HG03457 (cell line): ENCODE data around the gene MTPN.

ENCODE experiments used
- ATAC-seq: cut with Tn5 transposase; IDR thresholded peaks from one replicate; pipeline ENCODE4 v1.9.1; 2021; ENCODE audit warnings: moderate number of reproducible peaks; ENCODE audit not compliant: unreplicated experiment

The MTPN gene

GRCh38 chr7:135930565-135931461, 46.3 kb downstream of the MTPN start:
- no peak for ATAC-seq

GRCh38 chr7:135929722-135930141, 47.4 kb downstream of the MTPN start:
- ATAC-seq: no peak

- no peak for ATAC-seq
Observed at GRCh38 chr7:135929249-135929648, 47.9 kb downstream of the MTPN start.

DNA sequence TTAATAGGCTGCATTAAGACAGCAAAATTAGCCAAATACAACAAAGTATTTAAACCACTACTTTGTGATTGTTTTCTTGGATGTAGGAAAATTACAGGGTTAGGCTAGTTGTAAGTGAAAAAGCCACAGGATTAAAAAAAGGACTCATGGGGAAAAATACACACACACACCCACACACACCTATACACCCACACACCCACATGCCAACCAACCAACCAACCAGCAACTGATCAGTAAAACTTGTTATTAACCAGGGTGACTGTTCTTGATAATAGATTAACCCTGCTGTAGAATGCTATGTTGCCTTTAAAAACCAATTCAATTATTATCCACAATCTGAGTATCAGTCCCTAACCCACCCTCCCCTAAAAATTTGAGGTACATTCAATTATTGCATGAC, 49.0 kb downstream of the MTPN start:
- ATAC-seq: no peak

GRCh38 chr7:135925210-135925609, 51.9 kb downstream of the MTPN start:
- ATAC-seq: no peak

- no peak for ATAC-seq
Observed at GRCh38 chr7:135924302-135924701, 52.9 kb downstream of the MTPN start.

DNA sequence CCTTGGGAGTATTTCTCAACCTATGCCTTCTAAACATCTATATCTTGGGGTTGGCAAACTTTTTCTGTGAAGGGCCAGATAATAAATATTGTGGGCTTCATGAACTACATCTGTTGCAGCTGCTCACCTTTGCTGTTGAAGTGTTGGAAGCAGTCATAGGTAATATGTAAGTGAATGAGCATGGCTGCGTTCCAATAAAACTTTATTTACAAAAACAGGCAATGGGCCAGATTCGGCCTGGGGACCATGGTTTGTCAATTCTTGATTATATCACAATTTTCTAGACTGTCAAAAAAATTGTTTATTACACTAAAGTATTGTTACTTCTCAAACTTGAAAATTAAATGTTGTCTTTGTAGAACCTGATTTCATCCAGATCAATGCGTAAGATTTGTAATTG, 54.9 kb downstream of the MTPN start:
- ATAC-seq: no peak

DNA sequence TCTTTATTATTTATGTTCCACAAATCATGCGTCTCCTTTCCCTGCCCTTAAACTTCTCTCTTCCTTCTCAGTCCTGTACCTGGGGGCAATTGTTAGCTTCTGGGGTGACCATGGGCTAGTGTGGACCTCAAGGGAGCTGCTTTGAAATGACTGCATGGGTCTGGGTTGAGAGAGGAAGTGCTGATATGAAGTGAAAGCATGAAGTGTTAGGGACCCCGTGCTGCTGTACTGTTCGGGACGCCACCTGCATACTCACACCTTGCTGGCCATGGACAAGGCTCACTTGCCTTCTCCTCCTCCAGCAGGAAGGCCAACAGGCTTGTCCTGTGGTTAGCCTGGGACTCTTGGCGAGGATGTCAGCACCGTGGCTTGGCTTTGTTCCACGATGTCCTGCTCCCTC, 56.7 kb downstream of the MTPN start:
- no peak for ATAC-seq

- no peak for ATAC-seq
Observed at GRCh38 chr7:135919071-135919841, 57.9 kb downstream of the MTPN start.

DNA sequence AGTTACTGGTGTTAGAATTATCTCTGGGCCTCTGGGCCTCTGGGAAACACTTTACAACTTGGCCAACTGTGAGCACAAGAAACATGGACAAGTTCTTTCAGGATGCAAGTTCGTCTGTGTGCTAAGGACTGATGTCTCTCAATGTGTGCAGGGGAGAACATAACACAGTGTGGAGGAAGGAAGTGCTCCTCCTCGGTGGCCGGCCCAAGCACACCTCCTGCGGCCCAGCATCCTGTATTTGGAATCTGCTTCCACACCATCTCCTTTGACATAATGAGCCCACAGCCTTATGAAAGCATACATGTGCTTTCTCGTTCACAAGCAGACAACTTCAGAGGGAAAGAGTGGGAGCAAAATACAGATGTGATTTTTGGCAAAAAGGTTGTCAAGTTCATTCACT, 59.0 kb downstream of the MTPN start:
- no peak for ATAC-seq

DNA sequence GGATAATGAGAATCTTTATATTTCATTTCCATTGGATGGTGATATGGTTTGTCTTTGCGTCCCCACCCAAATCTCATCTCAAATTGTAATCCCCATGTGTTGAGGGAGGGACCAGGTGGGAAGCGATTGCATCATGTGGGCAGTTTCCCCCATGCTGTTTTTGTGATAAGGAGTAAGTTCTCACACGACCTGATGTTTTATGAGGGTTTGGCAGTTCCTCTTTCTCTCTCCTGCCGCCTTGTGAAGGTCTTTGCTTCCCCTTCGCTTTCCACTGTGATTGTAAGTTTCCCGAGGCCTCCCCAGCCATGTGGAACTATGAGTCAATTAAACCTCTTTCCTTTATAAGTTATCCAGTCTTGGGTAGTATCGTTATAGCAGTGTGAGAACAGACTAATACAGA, 59.4 kb downstream of the MTPN start:
- ATAC-seq: no peak

DNA sequence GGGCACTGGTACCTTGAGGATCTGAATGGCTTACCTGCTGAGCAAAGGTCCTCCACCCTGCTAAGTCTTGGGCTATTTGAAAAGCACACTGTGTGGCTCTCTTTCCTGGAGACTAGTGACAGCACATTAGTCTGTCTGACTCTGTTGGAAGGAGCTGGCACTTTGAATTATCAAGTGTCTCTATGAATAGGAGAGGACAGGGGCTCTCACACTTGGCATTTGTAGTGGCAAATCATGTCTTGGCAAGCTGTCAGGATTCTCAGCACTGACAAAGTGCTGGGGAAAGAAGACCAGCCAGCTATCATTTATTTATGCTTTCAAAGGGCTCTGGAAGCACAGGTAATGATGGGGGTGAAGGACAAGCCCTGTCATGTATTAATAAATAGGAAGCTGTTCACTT, 62.8 kb downstream of the MTPN start:
- no peak for ATAC-seq

DNA sequence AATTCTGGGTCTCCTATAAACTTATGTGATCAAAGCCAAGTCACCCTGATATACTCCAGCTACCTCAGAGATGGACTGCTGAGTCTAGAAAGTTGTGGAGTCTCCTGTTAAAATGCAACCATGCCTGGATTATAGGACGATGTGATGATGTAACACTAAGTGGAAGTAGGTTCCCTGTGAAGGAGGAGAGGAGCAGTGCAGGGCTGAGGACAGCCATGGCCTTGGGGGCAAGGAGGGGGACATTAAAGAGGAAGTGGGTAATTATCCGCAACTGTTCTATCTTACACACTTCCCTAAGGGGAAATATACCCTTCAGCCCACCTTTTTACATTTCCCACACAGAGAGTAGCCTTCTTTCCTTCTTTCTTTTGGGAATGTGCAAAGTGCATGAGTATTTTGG, 63.8 kb downstream of the MTPN start:
- no peak for ATAC-seq

- ATAC-seq: no peak
Observed at GRCh38 chr7:135911099-135911498, 66.1 kb downstream of the MTPN start.

- no peak for ATAC-seq
Observed at GRCh38 chr7:135910393-135911036, 66.6 kb downstream of the MTPN start.

DNA sequence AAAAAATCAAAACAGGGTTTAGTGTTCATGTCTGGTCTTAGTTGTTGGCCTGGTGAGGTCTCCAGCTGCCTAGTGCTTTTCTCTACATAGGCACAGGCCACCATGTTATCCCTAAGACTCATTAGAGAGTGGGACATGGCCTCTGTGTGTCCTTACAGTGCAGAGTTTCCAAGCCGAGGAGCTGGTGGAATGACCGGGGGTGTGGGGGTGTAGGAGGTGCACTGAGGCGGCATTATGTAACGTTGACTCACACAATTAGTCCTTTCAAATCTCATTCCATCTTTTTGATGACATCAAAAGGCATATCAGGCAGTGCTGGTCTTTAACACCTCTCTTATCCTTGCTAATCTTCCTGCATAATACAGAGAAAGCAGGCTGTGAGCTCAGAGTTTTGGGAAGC, 71.3 kb downstream of the MTPN start:
- no peak for ATAC-seq

DNA sequence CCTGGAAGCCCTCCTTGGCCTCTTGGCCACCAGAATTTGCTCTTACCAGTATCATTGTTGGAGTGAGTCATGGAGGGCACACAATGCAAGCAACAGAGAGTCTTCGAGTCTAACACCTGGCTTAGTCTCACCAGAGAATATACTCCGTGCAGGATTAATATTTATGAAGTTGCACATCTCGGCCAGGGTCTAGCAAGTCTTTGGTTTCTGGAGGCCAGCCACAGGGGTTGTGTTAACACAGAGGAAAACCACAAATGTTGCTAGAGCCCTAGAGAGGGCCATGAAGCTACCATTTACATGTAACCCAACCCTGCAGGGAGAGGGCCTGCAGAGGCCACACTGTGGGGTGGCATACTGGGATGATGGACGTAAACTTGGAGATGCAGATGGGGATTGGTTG, 71.8 kb downstream of the MTPN start:
- ATAC-seq: no peak

GRCh38 chr7:135904282-135904681, 72.9 kb downstream of the MTPN start:
- ATAC-seq: no peak

DNA sequence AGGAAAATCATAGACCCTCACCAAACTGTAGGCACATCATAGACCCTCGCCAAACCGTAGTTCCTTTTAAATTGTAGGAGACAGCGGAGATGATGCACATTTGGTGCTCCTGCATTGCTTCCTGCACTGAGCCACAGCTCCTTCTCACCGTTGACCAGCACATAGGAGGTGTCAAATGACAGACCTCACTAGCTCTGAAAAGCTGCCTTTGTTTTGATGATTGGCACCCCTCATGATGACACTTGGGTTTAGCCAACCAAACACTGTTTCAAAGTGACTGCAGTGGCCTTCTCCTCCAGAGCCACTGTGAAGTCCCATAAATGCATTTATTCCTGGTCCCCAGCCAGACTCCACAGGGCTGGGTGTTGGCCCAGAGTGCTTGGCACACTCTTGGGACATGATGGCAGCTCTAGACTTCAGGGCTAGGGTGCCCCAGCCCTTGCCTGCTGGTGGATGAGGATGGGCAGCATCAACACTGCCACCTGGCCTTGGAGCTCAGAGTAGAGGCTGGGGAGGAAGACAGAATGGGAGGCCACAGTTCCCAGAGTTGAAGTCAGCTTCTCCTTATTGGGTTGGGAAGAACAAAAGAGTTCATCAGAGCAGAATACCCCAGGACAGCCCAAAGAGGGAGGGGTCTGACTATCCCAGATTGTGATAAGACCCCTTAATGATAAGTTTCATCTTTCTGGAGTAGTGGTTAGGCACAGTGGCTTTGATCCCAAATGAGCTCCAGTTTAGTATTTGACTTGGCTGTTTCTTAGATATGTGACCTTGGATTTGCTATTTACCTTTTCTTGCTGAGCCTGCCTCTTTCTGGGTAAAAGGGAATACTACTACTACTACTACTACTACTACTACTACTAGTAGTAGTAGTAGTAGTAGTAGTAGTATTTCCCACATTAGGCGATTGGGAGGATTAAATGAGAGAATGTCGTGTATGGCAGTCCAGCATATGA, 75.3 kb downstream of the MTPN start:
- no peak for ATAC-seq

- no peak for ATAC-seq
Observed at GRCh38 chr7:135900065-135900546, 77.1 kb downstream of the MTPN start.
